Measurements from ENCODE around the gene NBEAL2.

Gene NBEAL2

GRCh38 chr3:46947981-46948791, 31.3 kb upstream of the NBEAL2 start:
- no peak for DNase-seq (ENCODE audit: extremely low read depth, insufficient read length)
- no peak for TF ChIP-seq CTCF (IDR thresholded peaks at IDR 0.05; ENCODE audit: insufficient read depth, low read length, poor library complexity, severe bottlenecking)
- Histone ChIP-seq H3K27me3 (replicated peaks; ENCODE audit: control insufficient read depth, insufficient read depth, low read length) (no peaks in the 10 kb centered on the region), H3K36me3 (ENCODE audit: control insufficient read depth, insufficient read depth, low read length) (peaks cover 15% of the 10 kb centered on the region), H3K4me3 (replicated peaks; ENCODE audit: low read depth, low read length) (no peak overlapping the region)

GRCh38 chr3:46948830-46949671, 30.4 kb upstream of the NBEAL2 start:
- Histone ChIP-seq H3K4me3 (replicated peaks; ENCODE audit: low read depth, low read length) (peak overlapping the region; percentile 5; the same call in 1 of the 2 replicates), H3K27me3 (replicated peaks; ENCODE audit: control insufficient read depth, insufficient read depth, low read length) (no peaks in the 10 kb centered on the region), H3K36me3 (ENCODE audit: control insufficient read depth, insufficient read depth, low read length) (peaks cover 14% of the 10 kb centered on the region)
- DNase-seq (ENCODE audit: extremely low read depth, insufficient read length) = no peak
- no peak for TF ChIP-seq CTCF (IDR thresholded peaks at IDR 0.05; ENCODE audit: insufficient read depth, low read length, poor library complexity, severe bottlenecking)

- Histone ChIP-seq H3K4me3 (replicated peaks; ENCODE audit: low read depth, low read length) (no peak overlapping the region), H3K27me3 (replicated peaks; ENCODE audit: control insufficient read depth, insufficient read depth, low read length) (no peaks in the 10 kb centered on the region), H3K36me3 (ENCODE audit: control insufficient read depth, insufficient read depth, low read length) (peaks cover 14% of the 10 kb centered on the region)
- DNase-seq (ENCODE audit: extremely low read depth, insufficient read length) = no peak
- TF ChIP-seq CTCF (IDR thresholded peaks at IDR 0.05; ENCODE audit: insufficient read depth, low read length, poor library complexity, severe bottlenecking) = no peak
Observed at GRCh38 chr3:46950177-46950576, 29.3 kb upstream of the NBEAL2 start.

- DNase-seq (ENCODE audit: extremely low read depth, insufficient read length) = no peak
- Histone ChIP-seq H3K27me3 (replicated peaks; ENCODE audit: control insufficient read depth, insufficient read depth, low read length) (no peaks in the 10 kb centered on the region), H3K36me3 (ENCODE audit: control insufficient read depth, insufficient read depth, low read length) (peaks cover 15% of the 10 kb centered on the region), H3K4me3 (replicated peaks; ENCODE audit: low read depth, low read length) (no peak overlapping the region)
- no peak for TF ChIP-seq CTCF (IDR thresholded peaks at IDR 0.05; ENCODE audit: insufficient read depth, low read length, poor library complexity, severe bottlenecking)
Observed at GRCh38 chr3:46950650-46951241, 28.7 kb upstream of the NBEAL2 start.

GRCh38 chr3:46952813-46953212, 26.7 kb upstream of the NBEAL2 start:
- no peak for DNase-seq (ENCODE audit: extremely low read depth, insufficient read length)
- no peaks in the 10 kb centered on the region for H3K27me3 ChIP-seq (replicated peaks; ENCODE audit: control insufficient read depth, insufficient read depth, low read length)
- TF ChIP-seq CTCF (IDR thresholded peaks at IDR 0.05; ENCODE audit: insufficient read depth, low read length, poor library complexity, severe bottlenecking) = no peak
- H3K4me3 ChIP-seq (replicated peaks; ENCODE audit: low read depth, low read length) = no peak overlapping the region; the same call in 1 of the 2 replicates
- peaks cover 3% of the 10 kb centered on the region for H3K36me3 ChIP-seq (ENCODE audit: control insufficient read depth, insufficient read depth, low read length)

Data from GM06990 (cell line).